GM12875 (cell line): Measurements from ENCODE around the gene BIVM.

Experiments used
- H3K4me3 ChIP-seq: one replicate; pipeline ENCODE4 v1.5.1; 2011; ENCODE audit warnings: low read depth, low read length, control low read depth
- TF ChIP-seq, protein P1 (sequence below): IDR thresholded peaks from 2 replicates; pipeline ENCODE4 v1.5.1; 2011; ENCODE audit warnings: low read depth, mild to moderate bottlenecking, control low read depth, inconsistent platforms, low read length, moderate library complexity, borderline replicate concordance; ENCODE audit not compliant: insufficient read depth

The BIVM gene

DNA sequence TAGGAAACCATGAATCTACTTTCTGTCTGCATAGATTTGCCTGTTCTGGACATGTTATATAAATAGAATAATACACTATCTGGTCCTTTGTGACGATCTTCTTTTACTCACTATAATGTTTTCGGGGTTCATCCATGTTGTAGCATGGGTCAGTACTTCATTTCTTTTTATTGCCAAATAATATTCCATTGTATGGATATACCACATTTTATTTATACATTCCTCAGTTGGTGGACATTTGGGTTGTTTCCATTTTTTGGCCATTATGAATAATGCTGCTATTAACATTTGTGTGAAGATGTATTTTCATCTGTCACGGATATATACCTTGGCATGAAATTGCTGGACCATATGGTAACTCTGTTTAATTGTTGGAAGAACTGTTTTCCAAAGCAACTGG, 6.8 kb downstream of the BIVM start:
- TF ChIP-seq, protein P1, sequence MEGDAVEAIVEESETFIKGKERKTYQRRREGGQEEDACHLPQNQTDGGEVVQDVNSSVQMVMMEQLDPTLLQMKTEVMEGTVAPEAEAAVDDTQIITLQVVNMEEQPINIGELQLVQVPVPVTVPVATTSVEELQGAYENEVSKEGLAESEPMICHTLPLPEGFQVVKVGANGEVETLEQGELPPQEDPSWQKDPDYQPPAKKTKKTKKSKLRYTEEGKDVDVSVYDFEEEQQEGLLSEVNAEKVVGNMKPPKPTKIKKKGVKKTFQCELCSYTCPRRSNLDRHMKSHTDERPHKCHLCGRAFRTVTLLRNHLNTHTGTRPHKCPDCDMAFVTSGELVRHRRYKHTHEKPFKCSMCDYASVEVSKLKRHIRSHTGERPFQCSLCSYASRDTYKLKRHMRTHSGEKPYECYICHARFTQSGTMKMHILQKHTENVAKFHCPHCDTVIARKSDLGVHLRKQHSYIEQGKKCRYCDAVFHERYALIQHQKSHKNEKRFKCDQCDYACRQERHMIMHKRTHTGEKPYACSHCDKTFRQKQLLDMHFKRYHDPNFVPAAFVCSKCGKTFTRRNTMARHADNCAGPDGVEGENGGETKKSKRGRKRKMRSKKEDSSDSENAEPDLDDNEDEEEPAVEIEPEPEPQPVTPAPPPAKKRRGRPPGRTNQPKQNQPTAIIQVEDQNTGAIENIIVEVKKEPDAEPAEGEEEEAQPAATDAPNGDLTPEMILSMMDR: no peak
- H3K4me3 ChIP-seq: no peak overlapping the region

DNA sequence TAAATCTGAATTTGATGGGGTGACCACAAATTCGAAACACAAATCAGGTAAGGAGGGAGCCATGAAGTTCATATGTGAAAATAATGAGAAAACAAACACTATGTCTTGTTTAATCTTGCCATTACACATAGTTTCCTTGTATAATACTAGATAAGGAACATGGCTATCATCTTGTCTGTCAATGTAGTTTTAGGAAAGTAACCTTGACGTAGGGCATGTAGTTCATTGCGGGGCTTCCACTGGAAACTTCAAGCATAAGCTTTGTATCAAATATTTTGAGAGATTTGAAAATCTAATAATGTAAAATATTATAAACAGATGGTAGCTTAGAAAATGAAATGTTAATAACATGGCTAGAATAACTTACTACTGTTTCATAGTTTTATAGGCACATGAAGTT, 8.8 kb downstream of the BIVM start:
- TF ChIP-seq, protein P1: no peak
- no peak overlapping the region for H3K4me3 ChIP-seq

DNA sequence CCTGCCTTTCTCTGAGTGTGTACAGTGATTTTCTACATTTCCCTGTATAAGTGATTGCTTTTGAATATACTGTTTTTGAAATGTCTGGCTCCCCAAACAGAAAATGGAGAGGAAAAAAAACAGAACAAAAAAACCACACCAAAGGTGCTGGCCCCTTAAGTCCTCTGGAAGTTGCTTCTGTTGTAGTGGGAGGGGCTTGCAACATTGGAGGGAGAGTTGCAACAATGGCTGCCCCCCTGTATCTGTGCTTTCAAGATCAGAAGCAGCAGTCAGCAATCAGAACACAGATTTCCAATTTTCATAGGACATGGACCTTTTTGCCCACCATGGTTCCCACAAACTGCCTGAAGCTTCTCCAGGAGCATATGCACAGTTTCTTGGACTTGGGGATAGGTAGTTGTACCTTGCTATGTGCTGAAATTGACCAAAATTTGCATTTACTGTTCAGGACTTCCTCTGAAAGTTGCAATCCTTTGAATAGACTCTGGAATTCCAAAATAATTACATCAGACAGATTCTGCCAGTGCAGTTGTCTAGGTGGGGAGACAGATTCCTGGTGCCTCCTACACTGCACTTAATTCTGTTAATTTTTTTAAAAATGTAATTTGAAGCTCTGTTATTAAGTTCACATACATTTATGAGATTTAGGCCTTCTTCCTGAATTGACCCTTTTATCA, 13.8 kb downstream of the BIVM start:
- no peak overlapping the region for H3K4me3 ChIP-seq
- TF ChIP-seq, protein P1: no peak

DNA sequence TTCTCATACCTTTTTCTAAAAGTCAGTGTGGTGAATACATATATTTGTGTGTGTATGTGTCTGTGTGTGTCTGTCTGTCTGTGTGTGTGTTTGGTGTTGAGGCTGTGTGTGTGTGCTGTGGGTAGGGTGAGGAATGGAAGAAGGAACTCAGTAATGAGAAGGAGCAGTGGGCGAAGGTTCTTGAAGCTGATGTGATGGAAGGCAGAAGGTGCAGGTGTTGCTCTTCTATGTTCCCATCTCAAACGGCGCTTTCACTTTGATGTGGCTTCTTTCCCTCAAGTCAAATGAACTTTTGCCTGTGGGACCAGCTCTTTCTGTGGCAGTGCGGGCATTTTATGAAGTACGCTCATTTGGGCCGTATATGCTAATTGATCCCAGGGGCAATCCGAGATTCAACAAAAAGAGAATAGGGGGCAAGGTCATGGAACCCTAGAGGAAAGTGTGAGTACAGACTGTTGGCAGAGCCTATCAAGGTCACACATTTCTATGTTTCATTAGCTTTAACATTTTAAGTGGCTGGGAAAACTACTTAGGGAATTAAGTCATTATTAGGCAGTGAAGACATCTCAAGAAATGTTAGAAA, 15.2 kb downstream of the BIVM start:
- TF ChIP-seq, protein P1: no peak
- no peak overlapping the region for H3K4me3 ChIP-seq

DNA sequence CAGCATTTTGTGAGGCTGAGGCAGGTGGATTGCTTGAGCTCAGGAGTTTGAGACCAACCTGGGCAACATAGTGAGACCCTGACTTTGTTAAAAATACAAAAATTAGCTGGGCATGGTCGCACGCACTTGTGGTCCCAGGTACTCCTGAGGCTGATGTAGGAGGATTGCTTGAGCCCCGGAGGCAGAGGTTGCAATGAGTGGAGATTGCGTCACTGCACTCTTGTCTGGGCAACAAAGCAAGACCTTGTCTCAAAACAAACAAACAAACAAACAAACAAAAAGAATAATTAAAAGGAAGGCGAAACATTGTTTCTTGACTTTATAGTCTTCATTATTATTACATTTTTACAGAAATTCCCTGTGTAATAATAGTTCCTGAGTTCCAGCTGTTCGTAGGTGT, 15.9 kb downstream of the BIVM start:
- TF ChIP-seq, protein P1: no peak

DNA sequence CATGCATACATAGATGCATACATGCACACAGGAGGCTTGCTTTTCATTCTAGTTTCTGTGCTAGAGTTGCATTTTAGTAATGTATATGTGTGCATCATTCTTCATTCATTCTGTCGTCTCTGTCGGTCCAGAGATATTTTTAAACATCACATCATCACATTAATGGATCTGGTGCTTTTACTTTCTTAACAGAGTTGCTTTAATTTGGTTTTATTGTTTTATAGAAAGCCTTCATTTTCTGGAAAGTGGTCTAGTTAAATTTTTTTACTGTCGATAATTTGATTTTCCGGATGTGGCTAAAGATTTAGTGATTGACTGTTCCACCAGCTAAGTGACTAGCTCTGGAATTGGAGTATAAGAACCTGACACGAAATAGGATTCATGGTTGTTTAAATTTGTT, 16.9 kb downstream of the BIVM start:
- H3K4me3 ChIP-seq: no peak overlapping the region
- TF ChIP-seq, protein P1: no peak

More for the DNA sequence above, 15.9 kb downstream of the BIVM start:
- no peak overlapping the region for H3K4me3 ChIP-seq

DNA sequence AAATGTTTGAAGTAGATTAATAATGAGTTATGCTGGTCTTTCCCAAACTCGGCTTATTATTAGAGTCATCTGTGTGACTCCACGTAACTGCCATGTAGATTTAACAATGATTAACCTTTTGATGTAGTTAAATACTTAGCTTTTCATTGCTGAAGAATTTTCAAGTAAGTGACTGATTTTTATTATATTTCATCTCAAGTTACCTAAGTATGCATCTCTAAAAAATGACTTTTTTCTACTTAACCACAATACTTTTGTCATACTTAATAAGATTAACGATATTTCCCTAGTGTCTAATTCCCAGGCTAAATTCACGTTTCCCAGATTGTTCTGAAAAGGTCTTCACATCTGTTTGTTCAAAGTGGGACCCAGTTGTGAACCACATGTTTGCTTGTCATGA, 17.8 kb downstream of the BIVM start:
- H3K4me3 ChIP-seq: no peak overlapping the region

More for the DNA sequence above, 17.8 kb downstream of the BIVM start:
- TF ChIP-seq, protein P1: no peak
